SK-N-SH (cell line): ENCODE results near the gene UPF2. TPM values are rescaled to one million over a fixed set of nuclear protein-coding genes. Genes with fewer than 3 reads are reported as not detected.

Experiments
- CTCF ChIA-PET: fragments of 300-600, 350-600 bp; formaldehyde crosslinking; extraction: SDS; loops from one replicate; lab custom pipeline; 2021; lab: Yijun Ruan, JAX
- POLR2A ChIA-PET: fragments of 350-600 bp; sonication (Branson Sonifier 250); formaldehyde crosslinking; extraction: SDS; loops from one replicate; lab custom pipeline; 2020; ENCODE audit warnings: antibody characterized with exemption, inconsistent platforms; lab: Yijun Ruan, JAX
- DNase-seq: peaks from one replicate; pipeline ENCODE4 v3.0.0; 2012
- H2AFZ ChIP-seq: fragments of 200-600 bp; sonication (generic); 2 replicates; pipeline ENCODE4 v1.8.1; 2016; ENCODE audit warnings: antibody characterized with exemption, mild to moderate bottlenecking, low read depth
- H3F3A ChIP-seq: fragments of 200-600 bp; sonication (generic); replicated peaks from 2 replicates; pipeline ENCODE3; 2016; ENCODE audit warnings: antibody characterized with exemption, mild to moderate bottlenecking; ENCODE audit not compliant: insufficient read depth
- H3K27ac ChIP-seq, 2 experiments: fragments of 200-500 bp in 1 of 2; fragments of 200-600 bp in 1 of 2; sonication (Bioruptor generic) in 1 of 2; sonication (generic), shearing (Covaris generic) in 1 of 2; 2 replicates each; pipeline versions ENCODE4 v1.5.1 to v1.6.1; 2014 to 2016; ENCODE audit warnings: low read depth in 2 of 2, inconsistent platforms in 1 of 2, low read length in 1 of 2, mild to moderate bottlenecking in 1 of 2, mixed read lengths in 1 of 2
- H3K27me3 ChIP-seq: fragments of 200-600 bp; sonication (generic), shearing (Covaris generic); 2 replicates; pipeline ENCODE4 v1.6.1; 2016; ENCODE audit warnings: mixed run types; ENCODE audit not compliant: insufficient read depth
- H3K36me3 ChIP-seq, 2 experiments: fragments of 200-500 bp in 1 of 2; fragments of 200-600 bp in 1 of 2; sonication (Bioruptor generic) in 1 of 2; sonication (generic) in 1 of 2; replicated peaks in 1 of 2; 2 replicates each; pipeline versions ENCODE3 to v1.5.1; 2014 to 2016; ENCODE audit warnings: low read length in 1 of 2, mild to moderate bottlenecking in 1 of 2; ENCODE audit not compliant: insufficient read depth in 2 of 2, control insufficient read depth in 1 of 2
- H3K4me1 ChIP-seq, 2 experiments: fragments of 200-500 bp in 1 of 2; fragments of 200-600 bp in 1 of 2; sonication (Bioruptor generic) in 1 of 2; sonication (generic), shearing (Covaris generic) in 1 of 2; 2 replicates each; pipeline versions ENCODE4 v1.5.1 to v1.6.1; 2014 to 2016; ENCODE audit warnings: low read depth in 1 of 2, low read length in 1 of 2, mixed run types in 1 of 2; ENCODE audit not compliant: insufficient read depth in 2 of 2, control insufficient read depth in 1 of 2
- H3K4me2 ChIP-seq: fragments of 200-600 bp; sonication (generic), shearing (Covaris generic); 2 replicates; pipeline ENCODE4 v1.6.1; 2017; ENCODE audit warnings: mixed run types
- H3K4me3 ChIP-seq, 2 experiments: fragments of 200-500 bp in 1 of 2; fragments of 200-600 bp in 1 of 2; sonication (Bioruptor generic) in 1 of 2; sonication (generic), shearing (Covaris generic) in 1 of 2; 2 replicates each; pipeline versions ENCODE4 v1.5.1 to v1.8.1; 2014 to 2016; ENCODE audit warnings: low read depth in 2 of 2, inconsistent platforms in 1 of 2, low read length in 1 of 2, mild to moderate bottlenecking in 1 of 2, mixed read lengths in 1 of 2, moderate library complexity in 1 of 2
- H3K79me2 ChIP-seq: fragments of 200-600 bp; sonication (generic); 2 replicates; pipeline ENCODE4 v1.8.1; 2017; ENCODE audit warnings: mild to moderate bottlenecking; ENCODE audit not compliant: insufficient read depth
- H3K9ac ChIP-seq: fragments of 200-600 bp; sonication (generic); 2 replicates; pipeline ENCODE4 v1.6.1; 2017; ENCODE audit warnings: mixed run types
- H3K9me2 ChIP-seq: fragments of 200-600 bp; sonication (generic); 2 replicates; pipeline ENCODE4 v1.6.1; 2017; ENCODE audit warnings: mixed run types
- H3K9me3 ChIP-seq: fragments of 200-600 bp; sonication (generic); 2 replicates; pipeline ENCODE4 v1.6.1; 2017; ENCODE audit warnings: mixed run types, mild to moderate bottlenecking, moderate library complexity
- H4K20me1 ChIP-seq: fragments of 200-600 bp; sonication (generic); 2 replicates; pipeline ENCODE4 v1.6.1; 2017; ENCODE audit warnings: mild to moderate bottlenecking, mixed run types; ENCODE audit not compliant: insufficient read depth
- ELF1 ChIP-seq: IDR thresholded peaks from 2 replicates; pipeline ENCODE4 v1.4.0; 2012
- EP300 ChIP-seq, 2 experiments: IDR thresholded peaks; 2 replicates each; pipeline versions ENCODE4 v1.4.0 to v1.6.1; 2012; ENCODE audit warnings: borderline replicate concordance in 1 of 2, low read depth in 1 of 2, low read length in 1 of 2
- EZH2phosphoT487 ChIP-seq: fragments of 200-600 bp; sonication (generic); IDR thresholded peaks from 2 replicates; pipeline ENCODE4 v1.6.1; 2017; ENCODE audit warnings: low read depth, mixed run types, mild to moderate bottlenecking, antibody characterized with exemption, moderate library complexity, borderline replicate concordance
- FOSL2 ChIP-seq: IDR thresholded peaks from 2 replicates; pipeline ENCODE4 v1.4.0; 2012; ENCODE audit warnings: low read depth, mild to moderate bottlenecking, moderate library complexity, borderline replicate concordance
- FOXJ3 ChIP-seq: sonication (generic); formaldehyde crosslinking; IDR thresholded peaks from 2 replicates; pipeline ENCODE4 v1.5.1; 2020; ENCODE audit warnings: mild to moderate bottlenecking, missing genetic modification reagents
- GABPA ChIP-seq: IDR thresholded peaks from 2 replicates; pipeline ENCODE4 v1.4.0; 2012; ENCODE audit warnings: low read depth, mild to moderate bottlenecking
- JUND ChIP-seq: IDR thresholded peaks from 2 replicates; pipeline ENCODE4 v1.4.0; 2012
- MAX ChIP-seq: IDR thresholded peaks from 2 replicates; pipeline ENCODE4 v1.4.0; 2012; ENCODE audit warnings: low read depth
- MEF2A ChIP-seq: IDR thresholded peaks from 2 replicates; pipeline ENCODE4 v1.4.0; 2012; ENCODE audit warnings: low read depth, borderline replicate concordance
- MXI1 ChIP-seq: IDR thresholded peaks from 2 replicates; pipeline ENCODE4 v1.6.1; 2012; ENCODE audit warnings: mild to moderate bottlenecking, low read depth, low read length, improper control_type of control experiment
- NFIC ChIP-seq: IDR thresholded peaks from 2 replicates; pipeline ENCODE4 v1.4.0; 2012; ENCODE audit warnings: borderline replicate concordance
- NRF1 ChIP-seq: IDR thresholded peaks from 2 replicates; pipeline ENCODE4 v1.6.1; 2012; ENCODE audit warnings: low read depth, mild to moderate bottlenecking, low read length
- POLR2AphosphoS5 ChIP-seq: IDR thresholded peaks from 2 replicates; pipeline ENCODE4 v1.6.1; 2012; ENCODE audit warnings: low read depth, low read length
- RAD21 ChIP-seq: IDR thresholded peaks from 2 replicates; pipeline ENCODE4 v1.6.1; 2012; ENCODE audit warnings: mild to moderate bottlenecking, low read length
- RCOR1 ChIP-seq: fragments of 150-350 bp; IDR thresholded peaks from 2 replicates; pipeline ENCODE4 v1.6.1; 2017; ENCODE audit warnings: antibody characterized with exemption, low read length
- REST ChIP-seq: IDR thresholded peaks from 2 replicates; pipeline ENCODE4 v1.6.1; 2012; ENCODE audit warnings: mild to moderate bottlenecking, low read depth, low read length, moderate library complexity
- RFX5 ChIP-seq: IDR thresholded peaks from 2 replicates; pipeline ENCODE4 v1.6.1; 2012; ENCODE audit warnings: mild to moderate bottlenecking, improper control_type of control experiment, low read length
- RXRA ChIP-seq: IDR thresholded peaks from 2 replicates; pipeline ENCODE4 v1.4.0; 2012; ENCODE audit warnings: low read depth, mild to moderate bottlenecking, borderline replicate concordance
- SIN3A ChIP-seq: IDR thresholded peaks from 2 replicates; pipeline ENCODE4 v1.6.1; 2012; ENCODE audit warnings: low read depth, mild to moderate bottlenecking, low read length, moderate library complexity, borderline replicate concordance
- TCF12 ChIP-seq: IDR thresholded peaks from 2 replicates; pipeline ENCODE4 v1.4.0; 2012
- USF1 ChIP-seq: IDR thresholded peaks from 2 replicates; pipeline ENCODE4 v1.4.0; 2012; ENCODE audit warnings: low read depth, borderline replicate concordance
- YY1 ChIP-seq: IDR thresholded peaks from 2 replicates; pipeline ENCODE4 v1.4.0; 2012; ENCODE audit warnings: low read depth, mild to moderate bottlenecking
- WGBS: methylation state at CpG from one replicate; pipeline ENCODE4 v1.1.6; 2017; ENCODE audit warnings: low lambda C conversion rate; 5-methylcytosine and 5-hydroxymethylcytosine counted together
- polyA plus RNA-seq, 3 experiments: library from polyadenylated mRNA; depleted of rRNA; stranded (reverse); fragments of >200 nt; gene quantifications; 2 replicates each; pipeline ENCODE4 v1.2.3, GENCODE V29; 2012

The UPF2 gene
- polyA plus RNA-seq, 1 of the 3 experiments (the other 2 are of a cell fraction): 4.7 TPM

- Histone ChIP-seq H3K27me3 (no peaks in the 10 kb centered on the region), H3F3A (no peaks in the 10 kb centered on the region), H3K36me3 (no peaks in the 10 kb centered on the region)
- TF ChIP-seq RAD21: no peak
- no peak for TF ChIP-seq NFIC
- TF ChIP-seq USF1: no peak
- no peak for TF ChIP-seq RXRA
- no peak for TF ChIP-seq REST
- TF ChIP-seq EZH2phosphoT487: no peak
- no peak for TF ChIP-seq GABPA
- no peak for TF ChIP-seq ELF1
- TF ChIP-seq, all 33 proteins: peak for 0
- ChIA-PET CTCF (interaction anchor here (0.6 to 0.9 kb wide), 2 partner anchors 12 to 49 kb away, joined by 3 read pairs; no protein-coding TSS in a partner anchor), POLR2A (no interaction called here)
- no peak overlapping the region for H3K4me2 ChIP-seq
- no peak overlapping the region for H2AFZ ChIP-seq
- H3K4me1 ChIP-seq: no peaks in the 10 kb centered on the region
- no peaks in the 10 kb centered on the region for H4K20me1 ChIP-seq
- no peak overlapping the region for H3K9ac ChIP-seq
- no peaks in the 10 kb centered on the region for H3K79me2 ChIP-seq
- no peak overlapping the region for H3K4me3 ChIP-seq
- H3K27ac ChIP-seq: no peak overlapping the region
- no peaks in the 10 kb centered on the region for H3K9me3 ChIP-seq
- no peaks in the 10 kb centered on the region for H3K9me2 ChIP-seq
- 71% methylated on average over 6 of the region's 12 CpGs for WGBS
- no peak for DNase-seq
These were observed 155.8 kb downstream of the UPF2 start for GRCh38 chr10:11886851-11887250.

GRCh38 chr10:11886138-11886474, 156.5 kb downstream of the UPF2 start:
- H3K27me3 ChIP-seq: no peaks in the 10 kb centered on the region
- H3K4me3 ChIP-seq: no peak overlapping the region
- no peak overlapping the region for H2AFZ ChIP-seq
- no peaks in the 10 kb centered on the region for H3K36me3 ChIP-seq
- no peak for DNase-seq
- H3K9me2 ChIP-seq: no peaks in the 10 kb centered on the region
- POLR2A ChIA-PET: no interaction called here
- H3K4me1 ChIP-seq: no peaks in the 10 kb centered on the region
- no peaks in the 10 kb centered on the region for H3K9me3 ChIP-seq
- H3K9ac ChIP-seq: no peak overlapping the region
- H3K79me2 ChIP-seq: no peaks in the 10 kb centered on the region
- H3K27ac ChIP-seq: no peak overlapping the region
- no peak overlapping the region for H3K4me2 ChIP-seq
- H4K20me1 ChIP-seq: no peaks in the 10 kb centered on the region
- 72% methylated on average over 6 of the region's 6 CpGs for WGBS
- H3F3A ChIP-seq: no peaks in the 10 kb centered on the region
- CTCF ChIA-PET: interaction anchor here (0.6 to 0.9 kb wide), 2 partner anchors 11 to 50 kb away, joined by 3 read pairs; no protein-coding TSS in a partner anchor
- TF ChIP-seq JUND: no peak
- TF ChIP-seq NRF1: no peak
- TF ChIP-seq TCF12: no peak
- no peak for TF ChIP-seq RFX5
- TF ChIP-seq FOXJ3 (CRISPR knock-in tag): no peak
- no peak for TF ChIP-seq EZH2phosphoT487
- TF ChIP-seq FOSL2: no peak
- no peak for TF ChIP-seq MEF2A
- no peak for TF ChIP-seq MAX
- TF ChIP-seq RCOR1: no peak
- no peak for TF ChIP-seq SIN3A
- TF ChIP-seq RAD21: no peak
- TF ChIP-seq REST: no peak
- TF ChIP-seq YY1: no peak
- no peak for TF ChIP-seq MXI1
- TF ChIP-seq NFIC: no peak
- no peak for TF ChIP-seq EP300 (IDR thresholded peaks at IDR 0.05; ENCODE audit: borderline replicate concordance in 1 of 2, low read depth in 1 of 2, low read length in 1 of 2)
- TF ChIP-seq POLR2AphosphoS5: no peak
